ENCODE measurements around the gene PLXNA3.

GRCh38 chrX:154515966-154516655 lies 58.0 kb downstream of the PLXNA3 start, which contains the start of gene FAM3A:
- peak; percentile 57; the same call in 1 of the 2 replicates for TF ChIP-seq POLR2AphosphoS5 (IDR thresholded peaks at IDR 0.05; ENCODE audit: low read depth, low read length)
- peak; percentile 63 for TF ChIP-seq POLR2A (IDR thresholded peaks at IDR 0.05; ENCODE audit: low read depth, low read length)

All from GM12892 (cell line).